Panc1 (cell line): ENCODE measurements around the gene SPART. TPM values are rescaled to one million over a fixed set of nuclear protein-coding genes. Genes with fewer than 3 reads are reported as not detected.
"Not testable (repeated sequence)": the region's sequence is repeated elsewhere in the genome, so short reads cannot be mapped to it uniquely, and the experiment has no call there.

ENCODE experiments used
- ATAC-seq: fragments of 200-7000 bp; cut with Tn5 transposase; 2 replicates; pipeline ENCODE4 v1.9.1; 2020; ENCODE audit warnings: mild to moderate bottlenecking, moderate library complexity
- BruUV-seq: library from RNA; stranded (reverse); fragments of 400-500 nt; replicated peaks from 2 replicates; lab custom pipeline; 2021; lab: Mats Ljungman, UMichigan
- CTCF ChIA-PET: fragments of 300-600 bp; sonication (Branson Sonifier 250); formaldehyde crosslinking; loops from one replicate; lab custom pipeline; 2022; ENCODE audit warnings: antibody characterized with exemption; lab: Charles Lee
- POLR2A ChIA-PET: fragments of 300-600 bp; sonication (Branson Sonifier 250); formaldehyde crosslinking; loops from one replicate; lab custom pipeline; 2022; ENCODE audit warnings: antibody characterized with exemption; lab: Charles Lee
- DNase-seq: peaks from one replicate; pipeline ENCODE4 v3.0.0-alpha.2; 2010; ENCODE audit warnings: low read depth, low spot score
- H3K27ac ChIP-seq: 2 replicates; pipeline ENCODE4 v1.5.1; 2011; ENCODE audit warnings: mild to moderate bottlenecking, low read length, inconsistent platforms
- H3K27me3 ChIP-seq: fragments of 200-500 bp; sonication (Bioruptor generic); 2 replicates; pipeline ENCODE4 v1.6.0; 2014; ENCODE audit warnings: low read length, inconsistent platforms; ENCODE audit not compliant: control insufficient read depth, insufficient read depth
- H3K36me3 ChIP-seq: fragments of 200-500 bp; sonication (Bioruptor generic); 2 replicates; pipeline ENCODE4 v1.5.1; 2014; ENCODE audit warnings: inconsistent platforms, mild to moderate bottlenecking, low read length, moderate library complexity; ENCODE audit not compliant: control insufficient read depth, insufficient read depth
- H3K4me1 ChIP-seq: 2 replicates; pipeline ENCODE4 v1.5.1; 2011; ENCODE audit warnings: inconsistent platforms, mild to moderate bottlenecking, low read length, moderate library complexity; ENCODE audit not compliant: control insufficient read depth, insufficient read depth
- H3K4me3 ChIP-seq, 2 experiments: 2 replicates each; pipeline ENCODE4 v1.5.1; 2011 to 2012; ENCODE audit warnings: low read depth in 2 of 2, low read length in 2 of 2, mild to moderate bottlenecking in 2 of 2, inconsistent platforms in 1 of 2, moderate library complexity in 1 of 2
- H3K9me3 ChIP-seq: fragments of 200-500 bp; sonication (Bioruptor generic); 2 replicates; pipeline ENCODE4 v1.5.1; 2014; ENCODE audit warnings: low read depth, mild to moderate bottlenecking, inconsistent platforms, low read length, moderate library complexity; ENCODE audit not compliant: control insufficient read depth, insufficient read depth
- CTCF ChIP-seq: fragments of 450-650 bp; IDR thresholded peaks from 2 replicates; pipeline ENCODE4 v1.5.1; 2017; ENCODE audit warnings: mild to moderate bottlenecking
- POLR2AphosphoS5 ChIP-seq: IDR thresholded peaks from 2 replicates; pipeline ENCODE4 v1.6.1; 2012; ENCODE audit warnings: mild to moderate bottlenecking, low read depth, low read length, moderate library complexity
- SIN3A ChIP-seq: IDR thresholded peaks from 2 replicates; pipeline ENCODE4 v1.6.1; 2012; ENCODE audit warnings: low read depth, mild to moderate bottlenecking, low read length, moderate library complexity, borderline replicate concordance; ENCODE audit not compliant: insufficient read depth
- TCF7L2 ChIP-seq: IDR thresholded peaks from 2 replicates; pipeline ENCODE4 v1.6.1; 2011; ENCODE audit warnings: mild to moderate bottlenecking, low read depth, low read length, inconsistent platforms
- in situ Hi-C: cut with HindIII; loops from 2 replicates; pipeline ENCODE4 v1.10.0; 2016; ENCODE audit warnings: low sequenced_read_pairs, low pct_unique_long_range_greater_than_20kb
- intact Hi-C: fragments of 100-400 bp; cut with micrococcal nuclease; formaldehyde crosslinking; loops from one replicate; pipeline ENCODE4 v1.10.0; 2022; ENCODE audit not compliant: unreplicated experiment
- total RNA-seq: library from RNA; stranded (reverse); gene quantifications from one replicate; pipeline ENCODE4 v1.2.1, GENCODE V29; 2021; ENCODE audit not compliant: unreplicated experiment
- TF ChIP-seq, protein P1 (sequence below), 2 experiments: IDR thresholded peaks; 2 replicates each; pipeline ENCODE4 v1.6.1; 2011 to 2012; ENCODE audit warnings: low read depth in 2 of 2, control low read depth in 1 of 2, low read length in 1 of 2, mild to moderate bottlenecking in 1 of 2, moderate library complexity in 1 of 2; ENCODE audit not compliant: insufficient read depth in 1 of 2

SPART gene
- total RNA-seq, 1 experiment from 2014 or later = 38.9 TPM

GRCh38 chr13:36325912-36326311 is 20.3 kb downstream of the SPART start:
- POLR2A ChIA-PET = no interaction called here
- CTCF ChIA-PET = interaction anchor here (1.0 kb wide), 1 partner anchor 43 kb away, joined by 3 read pairs; no protein-coding TSS in a partner anchor
- BruUV-seq = no TSS peak
- no peak for TF ChIP-seq CTCF
- TF ChIP-seq SIN3A = no peak
- in situ Hi-C loops = no loop called here
- ATAC-seq (no peak), DNase-seq (no peak)
- Histone ChIP-seq H3K4me3 (no peak overlapping the region), H3K27me3 (no peaks in the 10 kb centered on the region), H3K27ac (no peak overlapping the region), H3K4me1 (no peaks in the 10 kb centered on the region), H3K9me3 (no peaks in the 10 kb centered on the region), H3K36me3 (no peaks in the 10 kb centered on the region; the same call in 1 of the 2 replicates)
- intact Hi-C loops = no loop called here

DNA sequence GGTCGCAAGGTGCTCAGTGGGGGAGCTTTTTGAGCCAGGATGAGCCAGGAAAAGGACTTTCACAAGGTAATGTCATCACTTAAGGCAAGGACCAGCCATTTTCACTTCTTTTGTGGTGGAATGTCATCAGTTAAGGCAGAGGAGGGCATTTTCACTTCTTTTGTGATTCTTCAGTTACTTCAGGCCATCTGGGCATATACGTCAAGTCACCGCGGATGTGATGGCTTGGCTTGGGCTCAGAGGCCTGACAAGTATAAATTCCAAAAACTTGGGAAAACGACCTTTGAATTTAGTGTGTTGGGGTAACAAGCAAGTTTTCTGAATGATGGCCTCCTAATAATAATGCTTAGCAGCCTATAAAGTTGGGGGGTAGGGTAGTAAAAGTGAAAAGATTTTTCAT is 21.3 kb downstream of the SPART start:
- BruUV-seq, H3K27me3 ChIP-seq, intact Hi-C loops, H3K27ac ChIP-seq, DNase-seq, H3K4me3 ChIP-seq, H3K9me3 ChIP-seq, in situ Hi-C loops, ATAC-seq, H3K36me3 ChIP-seq, POLR2A ChIA-PET, H3K4me1 ChIP-seq: not testable (repeated sequence)
- CTCF ChIA-PET = interaction anchor here (0.6 kb wide), 1 partner anchor 507 kb away, joined by 4 read pairs; no protein-coding TSS in a partner anchor

DNA sequence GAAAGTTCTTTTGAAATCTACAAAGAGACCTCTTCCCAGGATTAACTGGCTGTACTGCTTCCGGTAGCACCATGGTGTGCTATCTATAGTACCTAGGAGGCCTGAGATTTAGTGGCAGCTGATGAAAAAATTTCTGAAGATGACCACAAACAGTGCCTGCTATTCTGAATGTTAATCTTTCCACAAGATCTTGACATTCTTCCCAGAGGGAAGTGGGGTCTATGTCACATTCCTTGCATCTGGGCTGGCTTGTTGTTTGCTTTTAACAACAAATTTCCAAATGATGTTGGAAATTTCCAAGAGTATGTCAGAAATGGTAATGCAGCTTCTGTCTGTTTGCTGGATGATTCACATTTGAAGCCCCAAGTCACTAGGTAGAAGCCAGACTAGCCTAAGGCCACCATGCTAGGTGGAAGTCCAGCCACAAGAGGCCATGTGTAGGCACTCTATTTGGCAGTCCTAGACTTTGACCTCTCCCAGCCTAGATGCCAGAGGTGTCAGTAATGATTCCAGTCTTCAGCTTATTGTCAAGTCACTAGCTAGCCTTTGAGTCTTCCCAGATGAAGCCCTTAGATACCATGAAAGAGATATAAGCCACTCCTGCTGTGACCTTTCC is 22.1 kb downstream of the SPART start:
- ChIA-PET POLR2A (no interaction called here), CTCF (no interaction called here)
- no peaks in the 10 kb centered on the region for H3K4me1 ChIP-seq
- in situ Hi-C loops = no loop called here
- intact Hi-C loops = no loop called here
- ATAC-seq = no peak
- H3K27me3 ChIP-seq = no peaks in the 10 kb centered on the region
- DNase-seq = no peak
- no peak overlapping the region for H3K4me3 ChIP-seq
- H3K27ac ChIP-seq = no peak overlapping the region
- TF ChIP-seq CTCF = no peak
- BruUV-seq = no TSS peak
- H3K9me3 ChIP-seq = no peaks in the 10 kb centered on the region
- H3K36me3 ChIP-seq = no peaks in the 10 kb centered on the region; the same call in 1 of the 2 replicates

DNA sequence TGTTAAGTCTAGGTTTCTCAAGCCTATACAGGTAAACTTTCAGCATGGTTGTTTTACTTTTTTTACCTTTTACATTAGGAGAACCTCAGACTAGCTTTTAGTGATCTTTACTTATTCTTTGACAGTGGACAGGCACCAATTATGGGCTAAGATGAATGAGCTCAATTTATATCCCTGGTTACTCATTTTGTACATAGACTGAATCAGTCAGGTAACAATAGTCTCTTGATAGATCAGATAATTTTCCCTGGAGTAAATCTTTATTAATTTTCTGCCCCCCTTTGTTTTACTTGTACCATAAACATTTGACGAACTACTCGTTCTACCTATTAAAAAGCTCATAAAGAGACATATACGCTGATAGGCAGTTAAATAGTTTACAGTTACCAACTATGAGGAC is 22.8 kb downstream of the SPART start:
- H3K4me3 ChIP-seq = no peak overlapping the region
- no peaks in the 10 kb centered on the region for H3K27me3 ChIP-seq
- no peaks in the 10 kb centered on the region for H3K9me3 ChIP-seq
- no peak for ATAC-seq
- intact Hi-C loops (no loop called here), in situ Hi-C loops (no loop called here)
- no peak overlapping the region for H3K27ac ChIP-seq
- no peak for DNase-seq
- ChIA-PET CTCF (no interaction called here), POLR2A (no interaction called here)
- no peaks in the 10 kb centered on the region; the same call in 1 of the 2 replicates for H3K36me3 ChIP-seq
- TF ChIP-seq, protein P1, sequence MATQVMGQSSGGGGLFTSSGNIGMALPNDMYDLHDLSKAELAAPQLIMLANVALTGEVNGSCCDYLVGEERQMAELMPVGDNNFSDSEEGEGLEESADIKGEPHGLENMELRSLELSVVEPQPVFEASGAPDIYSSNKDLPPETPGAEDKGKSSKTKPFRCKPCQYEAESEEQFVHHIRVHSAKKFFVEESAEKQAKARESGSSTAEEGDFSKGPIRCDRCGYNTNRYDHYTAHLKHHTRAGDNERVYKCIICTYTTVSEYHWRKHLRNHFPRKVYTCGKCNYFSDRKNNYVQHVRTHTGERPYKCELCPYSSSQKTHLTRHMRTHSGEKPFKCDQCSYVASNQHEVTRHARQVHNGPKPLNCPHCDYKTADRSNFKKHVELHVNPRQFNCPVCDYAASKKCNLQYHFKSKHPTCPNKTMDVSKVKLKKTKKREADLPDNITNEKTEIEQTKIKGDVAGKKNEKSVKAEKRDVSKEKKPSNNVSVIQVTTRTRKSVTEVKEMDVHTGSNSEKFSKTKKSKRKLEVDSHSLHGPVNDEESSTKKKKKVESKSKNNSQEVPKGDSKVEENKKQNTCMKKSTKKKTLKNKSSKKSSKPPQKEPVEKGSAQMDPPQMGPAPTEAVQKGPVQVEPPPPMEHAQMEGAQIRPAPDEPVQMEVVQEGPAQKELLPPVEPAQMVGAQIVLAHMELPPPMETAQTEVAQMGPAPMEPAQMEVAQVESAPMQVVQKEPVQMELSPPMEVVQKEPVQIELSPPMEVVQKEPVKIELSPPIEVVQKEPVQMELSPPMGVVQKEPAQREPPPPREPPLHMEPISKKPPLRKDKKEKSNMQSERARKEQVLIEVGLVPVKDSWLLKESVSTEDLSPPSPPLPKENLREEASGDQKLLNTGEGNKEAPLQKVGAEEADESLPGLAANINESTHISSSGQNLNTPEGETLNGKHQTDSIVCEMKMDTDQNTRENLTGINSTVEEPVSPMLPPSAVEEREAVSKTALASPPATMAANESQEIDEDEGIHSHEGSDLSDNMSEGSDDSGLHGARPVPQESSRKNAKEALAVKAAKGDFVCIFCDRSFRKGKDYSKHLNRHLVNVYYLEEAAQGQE (IDR thresholded peaks at IDR 0.05; ENCODE audit: insufficient read depth in 1 of 2, low read depth in 2 of 2, low read length in 1 of 2) = no peak
- TF ChIP-seq CTCF = no peak
- no peak for TF ChIP-seq TCF7L2
- TF ChIP-seq SIN3A = no peak
- no peak for TF ChIP-seq POLR2AphosphoS5
- H3K4me1 ChIP-seq = no peaks in the 10 kb centered on the region
- BruUV-seq = no TSS peak
